Esophagus squamous epithelium (tissue), 5 donors: Measurements from ENCODE around the gene KHDRBS1. TPM values are rescaled to one million over a fixed set of nuclear protein-coding genes. Genes with fewer than 3 reads are reported as not detected.

Source experiments
- DNase-seq: peaks from one replicate; lab custom pipeline; 2025; lab: John Stamatoyannopoulos, UW
- H3K27ac ChIP-seq, 4 donors: fragments of 200-600 bp; sonication (generic); one replicate each; pipeline ENCODE4 v1.5.1; 2016 to 2019; ENCODE audit warnings: mild to moderate bottlenecking in 1 of 4
- H3K27me3 ChIP-seq, 4 donors: fragments of 200-600 bp; sonication (generic); 1 replicate in 3 of 4; 2 replicates in 1 of 4; pipeline versions ENCODE4 v1.5.1 to v1.6.0; 2017 to 2021; ENCODE audit warnings: antibody characterized with exemption in 1 of 4
- H3K36me3 ChIP-seq, 3 donors: fragments of 200-600 bp; sonication (generic); one replicate each; pipeline ENCODE4 v1.5.1; 2016 to 2019
- H3K4me1 ChIP-seq, 3 donors: fragments of 200-600 bp; sonication (generic); one replicate each; pipeline ENCODE4 v1.5.1; 2017 to 2019
- H3K4me3 ChIP-seq, 4 donors: fragments of 200-600 bp; sonication (generic); 1 replicate in 3 of 4; 2 replicates in 1 of 4; pipeline ENCODE4 v1.5.1; 2016 to 2019; ENCODE audit warnings: mild to moderate bottlenecking in 2 of 4, moderate library complexity in 1 of 4
- H3K9me3 ChIP-seq, 3 donors: fragments of 200-600 bp; sonication (generic); one replicate each; pipeline ENCODE4 v1.5.1; 2016 to 2019
- CTCF ChIP-seq, 6 experiments: fragments of 450-650 bp in 4 of 6; fragments of 200-600 bp in 2 of 6; sonication (generic) in 2 of 6; IDR thresholded peaks; one replicate each; pipeline ENCODE4 v1.5.1; 2016 to 2019; ENCODE audit warnings: antibody characterized with exemption in 6 of 6, mild to moderate bottlenecking in 4 of 6, moderate library complexity in 4 of 6
- POLR2A ChIP-seq, 4 donors: fragments of 450-650 bp; IDR thresholded peaks; one replicate each; pipeline ENCODE4 v1.6.1; 2017; ENCODE audit warnings: antibody characterized with exemption in 4 of 4, mild to moderate bottlenecking in 4 of 4, moderate library complexity in 3 of 4
- WGBS, 2 donors: methylation state at CpG; one replicate each; pipeline ENCODE4 v1.1.5; 2018; 5-methylcytosine and 5-hydroxymethylcytosine counted together
- intact Hi-C: fragments of 100-400 bp; cut with DNase I; formaldehyde crosslinking; loops from one replicate; pipeline ENCODE4 v1.15.0; 2022
- total RNA-seq, 4 donors: library from RNA; depleted of rRNA; stranded (reverse); fragments of >200 nt; gene quantifications; one replicate each; pipeline ENCODE4 v1.1.0, GENCODE V29; 2016
- donor health status: DM: yes; HTN: yes; CAD: no.

Gene KHDRBS1
- 10 to 100 TPM; 56.5 to 72.4 (median 70.8) TPM for total RNA-seq

- peak within 1 kb of the TSS; percentile 69 to 99 (median 91) for H3K4me3 ChIP-seq
- H3K36me3 ChIP-seq, result peaks cover 0 to 8% (median 0%) of the 10 kb centered on the region in 3 donors
- H3K4me1 ChIP-seq, result peaks cover 0 to 45% (median 18%) of the 10 kb centered on the region in 3 donors
- TF ChIP-seq CTCF (IDR thresholded peaks at IDR 0.05) (peak in 2 of 6 experiments; percentile 6 to 49), POLR2A (IDR thresholded peaks at IDR 0.05) (peak in 3 of 4 donors; percentile 68 to 95 (median 94))
- no peaks in the 10 kb centered on the region for H3K27me3 ChIP-seq
- intact Hi-C loops, result no loop called here
- H3K9me3 ChIP-seq, result no peaks in the 10 kb centered on the region
- WGBS, 2 donors, result 0% methylated on average over 6 to 36 of the region's 101 CpGs
- DNase-seq, result peak; percentile 91
- H3K27ac ChIP-seq, result peak within 1 kb of the TSS; percentile 95 to 100 (median 98)
Observed at GRCh38 chr1:32013386-32014198, at the start of gene KHDRBS1. KHDRBS1 (plus strand) TSS chr1:32013868; CDS start chr1:32013996, 128 bp downstream.

- 81 to 85% methylated on average over 3 of the region's 3 CpGs for WGBS, 2 donors
- intact Hi-C loops, result no loop called here
- H3K4me1 ChIP-seq, result no peaks in the 10 kb centered on the region
- TF ChIP-seq POLR2A (IDR thresholded peaks at IDR 0.05), result no peak
- TF ChIP-seq CTCF (IDR thresholded peaks at IDR 0.05), result no peak
- no peaks in the 10 kb centered on the region for H3K9me3 ChIP-seq
- no peaks in the 10 kb centered on the region for H3K27me3 ChIP-seq
- no peaks in the 10 kb centered on the region for H3K36me3 ChIP-seq
- DNase-seq, result no peak
- H3K4me3 ChIP-seq, result no peak overlapping the region
- no peak overlapping the region for H3K27ac ChIP-seq
Observed at GRCh38 chr1:31970873-31971272, 42.8 kb upstream of the KHDRBS1 start.

GRCh38 chr1:31976401-31976800 lies 37.3 kb upstream of the KHDRBS1 start:
- Histone ChIP-seq H3K9me3 (no peaks in the 10 kb centered on the region), H3K27me3 (no peaks in the 10 kb centered on the region), H3K27ac (no peak overlapping the region), H3K4me3 (no peak overlapping the region), H3K4me1 (peaks cover 6 to 19% (median 16%) of the 10 kb centered on the region in 3 donors), H3K36me3 (no peaks in the 10 kb centered on the region)
- no peak for TF ChIP-seq POLR2A (IDR thresholded peaks at IDR 0.05)
- intact Hi-C loops, result no loop called here
- WGBS, 2 donors, result 71 to 88% methylated on average over 1 of the region's 1 CpG
- DNase-seq, result no peak

GRCh38 chr1:31977385-31978131 lies 36.1 kb upstream of the KHDRBS1 start:
- H3K27me3 ChIP-seq, result no peaks in the 10 kb centered on the region
- TF ChIP-seq CTCF (IDR thresholded peaks at IDR 0.05) (peak in 2 of 6 experiments; percentile 10 to 28), POLR2A (IDR thresholded peaks at IDR 0.05) (no peak)
- H3K4me3 ChIP-seq, result no peak overlapping the region
- WGBS, 2 donors, result 23 to 25% methylated on average over 6 of the region's 6 CpGs
- no peaks in the 10 kb centered on the region for H3K9me3 ChIP-seq
- peak overlapping the region; percentile 42 to 75 (median 52) for H3K27ac ChIP-seq
- intact Hi-C loops, result no loop called here
- DNase-seq, result no peak
- H3K36me3 ChIP-seq, result no peaks in the 10 kb centered on the region
- H3K4me1 ChIP-seq, result peaks cover 6 to 26% (median 21%) of the 10 kb centered on the region in 3 donors

GRCh38 chr1:31978843-31979400 lies 34.7 kb upstream of the KHDRBS1 start:
- intact Hi-C loops, result no loop called here
- H3K27me3 ChIP-seq, result no peaks in the 10 kb centered on the region
- H3K9me3 ChIP-seq, result no peaks in the 10 kb centered on the region
- H3K27ac ChIP-seq, result no peak overlapping the region
- H3K36me3 ChIP-seq, result no peaks in the 10 kb centered on the region
- H3K4me3 ChIP-seq, result no peak overlapping the region
- no peak for DNase-seq
- H3K4me1 ChIP-seq, result peaks cover 6 to 27% (median 21%) of the 10 kb centered on the region in 3 donors
- WGBS, 2 donors, result 34 to 48% methylated on average over 4 of the region's 4 CpGs
- TF ChIP-seq CTCF (IDR thresholded peaks at IDR 0.05) (no peak), POLR2A (IDR thresholded peaks at IDR 0.05) (no peak)
